Natural killer cell (primary cell): ENCODE measurements around the gene PHACTR1. TPM values are rescaled to one million over a fixed set of nuclear protein-coding genes. Genes with fewer than 3 reads are reported as not detected.

Source experiments
- ATAC-seq, 3 donors: fragments of 150-1000 bp in 2 of 3; fragments of 200-7000 bp in 1 of 3; cut with Tn5 transposase; 1 replicate in 1 of 3; 2 replicates in 2 of 3; pipeline ENCODE4 v1.10.0; 2021; ENCODE audit warnings: mild to moderate bottlenecking in 2 of 3, moderate library complexity in 2 of 3
- DNase-seq, 2 donors: peaks; one replicate each; pipeline versions ENCODE4 v3.0.0 to v3.0.0-alpha.2; 2013 to 2021; ENCODE audit warnings: mixed read lengths in 1 of 2
- H3K27ac ChIP-seq: one replicate; pipeline ENCODE4 v1.5.1; 2013; ENCODE audit warnings: mild to moderate bottlenecking, low read length
- H3K27me3 ChIP-seq: one replicate; pipeline ENCODE4 v1.6.1; 2013; ENCODE audit warnings: low read length; ENCODE audit not compliant: control insufficient read depth, insufficient read depth
- H3K36me3 ChIP-seq: one replicate; pipeline ENCODE4 v1.6.1; 2013; ENCODE audit warnings: low read length; ENCODE audit not compliant: control insufficient read depth, insufficient read depth
- H3K4me1 ChIP-seq: one replicate; pipeline ENCODE4 v1.6.1; 2013; ENCODE audit warnings: low read length; ENCODE audit not compliant: control insufficient read depth, insufficient read depth
- H3K4me3 ChIP-seq: one replicate; pipeline ENCODE4 v1.5.1; 2013; ENCODE audit warnings: low read length
- H3K9me3 ChIP-seq: one replicate; pipeline ENCODE4 v1.6.1; 2013; ENCODE audit warnings: low read length; ENCODE audit not compliant: control insufficient read depth, insufficient read depth
- H3K27ac Mint-ChIP-seq, 2 donors: one replicate each; pipeline ENCODE4 v1.8.0; 2022; ENCODE audit warnings: mild to moderate bottlenecking in 2 of 2, mixed read lengths in 2 of 2, moderate library complexity in 1 of 2
- H3K27me3 Mint-ChIP-seq, 2 donors: one replicate each; pipeline ENCODE4 v1.8.0; 2022; ENCODE audit warnings: low read depth in 2 of 2, mixed read lengths in 2 of 2
- H3K36me3 Mint-ChIP-seq: one replicate; pipeline ENCODE4 v1.8.0; 2022; ENCODE audit warnings: mixed read lengths
- H3K4me1 Mint-ChIP-seq, 2 donors: one replicate each; pipeline ENCODE4 v1.8.0; 2022; ENCODE audit warnings: mixed read lengths in 2 of 2
- H3K4me3 Mint-ChIP-seq: one replicate; pipeline ENCODE4 v1.8.0; 2022; ENCODE audit warnings: mild to moderate bottlenecking, moderate library complexity, mixed read lengths
- H3K9me3 Mint-ChIP-seq, 2 donors: one replicate each; pipeline ENCODE4 v1.8.0; 2022; ENCODE audit warnings: mixed read lengths in 2 of 2
- WGBS: methylation state at CpG from one replicate; pipeline ENCODE4 v1.1.7; 2013; ENCODE audit warnings: missing lambda C conversion rate; ENCODE audit not compliant: insufficient coverage; 5-methylcytosine and 5-hydroxymethylcytosine counted together
- intact Hi-C: fragments of 100-400 bp; cut with micrococcal nuclease; formaldehyde crosslinking; loops from one replicate; pipeline ENCODE4 v1.14.2; 2022
- total RNA-seq, 4 donors: library from RNA; stranded (reverse); fragments of 120-200 nt in 1 of 4; gene quantifications; one replicate each; pipeline versions ENCODE4 v1.2.3 to v1.2.4, GENCODE V29; 2013 to 2022
- TF ChIP-seq, protein P1 (sequence below): fragments of 200-600 bp; IDR thresholded peaks from one replicate; pipeline ENCODE4 v1.8.0; 2022; ENCODE audit warnings: antibody characterized with exemption

PHACTR1 gene
- total RNA-seq, 3 donors from 2014 or later (not counting 1 experiment from before 2014, with no cell fraction given) = 5.2 to 19.0 (median 5.4) TPM

DNA sequence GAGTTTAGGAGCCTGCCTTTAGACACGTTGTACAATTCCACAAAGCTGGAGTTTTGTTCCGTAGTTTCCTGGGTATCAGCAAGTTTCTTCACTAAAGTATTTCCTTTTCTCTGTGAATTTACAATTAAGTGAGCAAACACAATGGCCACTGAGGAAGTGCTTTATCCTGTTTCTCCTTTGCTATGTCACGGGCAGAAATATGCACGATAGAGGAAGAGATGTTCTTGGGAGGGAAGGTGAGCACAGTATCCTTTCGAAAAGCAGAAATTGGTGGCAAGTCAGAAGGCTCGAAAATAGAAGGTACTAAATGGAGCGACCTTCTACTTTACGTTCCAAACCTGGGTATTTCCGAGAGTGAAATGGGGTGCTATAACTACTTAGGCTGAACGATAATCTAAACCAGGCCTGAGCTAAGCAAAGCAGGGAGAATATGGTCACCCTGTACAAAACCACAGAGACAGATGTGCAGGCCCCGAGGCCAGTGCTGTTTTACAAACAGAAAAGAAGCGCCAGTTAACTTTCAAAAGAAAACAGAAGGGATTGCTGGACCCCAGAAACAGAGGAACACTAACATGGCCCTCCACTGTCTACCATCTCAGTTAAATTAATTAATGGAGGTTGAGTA, 352.1 kb downstream of the PHACTR1 start:
- 26% methylated on average over 12 of the region's 12 CpGs for WGBS
- Mint-ChIP-seq H3K36me3 (no peaks in the 10 kb centered on the region), H3K27ac (no peak overlapping the region), H3K4me1 (no peaks in the 10 kb centered on the region), H3K4me3 (no peak overlapping the region), H3K27me3 (peaks cover 7 to 8% of the 10 kb centered on the region in 2 donors), H3K9me3 (no peaks in the 10 kb centered on the region)
- no peak for ATAC-seq
- Histone ChIP-seq H3K9me3 (no peaks in the 10 kb centered on the region), H3K27me3 (peaks cover 2% of the 10 kb centered on the region), H3K27ac (no peak overlapping the region), H3K4me1 (no peaks in the 10 kb centered on the region), H3K36me3 (no peaks in the 10 kb centered on the region), H3K4me3 (no peak overlapping the region)
- DNase-seq = no peak
- intact Hi-C loops = no loop called here
- TF ChIP-seq, protein P1, sequence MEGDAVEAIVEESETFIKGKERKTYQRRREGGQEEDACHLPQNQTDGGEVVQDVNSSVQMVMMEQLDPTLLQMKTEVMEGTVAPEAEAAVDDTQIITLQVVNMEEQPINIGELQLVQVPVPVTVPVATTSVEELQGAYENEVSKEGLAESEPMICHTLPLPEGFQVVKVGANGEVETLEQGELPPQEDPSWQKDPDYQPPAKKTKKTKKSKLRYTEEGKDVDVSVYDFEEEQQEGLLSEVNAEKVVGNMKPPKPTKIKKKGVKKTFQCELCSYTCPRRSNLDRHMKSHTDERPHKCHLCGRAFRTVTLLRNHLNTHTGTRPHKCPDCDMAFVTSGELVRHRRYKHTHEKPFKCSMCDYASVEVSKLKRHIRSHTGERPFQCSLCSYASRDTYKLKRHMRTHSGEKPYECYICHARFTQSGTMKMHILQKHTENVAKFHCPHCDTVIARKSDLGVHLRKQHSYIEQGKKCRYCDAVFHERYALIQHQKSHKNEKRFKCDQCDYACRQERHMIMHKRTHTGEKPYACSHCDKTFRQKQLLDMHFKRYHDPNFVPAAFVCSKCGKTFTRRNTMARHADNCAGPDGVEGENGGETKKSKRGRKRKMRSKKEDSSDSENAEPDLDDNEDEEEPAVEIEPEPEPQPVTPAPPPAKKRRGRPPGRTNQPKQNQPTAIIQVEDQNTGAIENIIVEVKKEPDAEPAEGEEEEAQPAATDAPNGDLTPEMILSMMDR = no peak

DNA sequence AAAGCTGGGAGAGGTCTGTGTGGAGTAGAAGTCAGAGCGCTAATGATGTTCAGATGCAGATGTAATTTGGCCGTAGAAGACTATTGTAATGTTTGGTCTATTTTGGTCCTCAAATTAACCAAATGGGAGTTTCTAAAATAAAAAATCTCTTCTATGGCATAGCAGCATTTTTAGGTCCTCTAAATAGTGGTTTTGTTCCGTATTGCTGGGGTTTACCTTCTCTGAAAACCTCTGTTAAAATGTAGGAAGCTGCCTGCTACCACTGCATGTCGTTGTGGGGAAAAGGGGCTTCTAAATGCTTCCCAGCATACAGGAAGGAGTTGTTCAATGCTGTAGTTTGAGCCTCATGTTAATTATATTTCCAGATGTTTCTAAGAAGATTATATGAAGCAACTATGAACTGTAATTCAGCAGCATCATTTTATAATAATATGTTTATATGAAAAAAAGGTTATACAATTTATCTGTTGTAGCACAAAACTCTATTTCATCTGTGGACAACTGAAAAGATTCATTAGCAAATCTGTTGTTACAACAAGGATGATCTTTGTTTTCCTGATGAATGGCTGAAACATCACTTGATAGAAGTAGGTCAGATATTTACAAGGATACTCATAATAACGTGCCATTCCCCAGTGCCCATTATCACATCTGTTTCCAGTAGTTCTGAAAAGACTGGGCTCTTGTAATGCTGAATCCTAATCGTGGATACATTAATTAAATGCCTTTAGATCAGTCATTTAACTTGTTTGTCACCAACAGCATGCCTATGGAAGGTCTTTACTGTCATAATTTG, 355.2 kb downstream of the PHACTR1 start:
- peaks cover 2% of the 10 kb centered on the region for H3K27me3 ChIP-seq
- Mint-ChIP-seq H3K4me1 (no peaks in the 10 kb centered on the region), H3K36me3 (no peaks in the 10 kb centered on the region), H3K27ac (no peak overlapping the region), H3K27me3 (peaks cover 14 to 16% of the 10 kb centered on the region in 2 donors), H3K4me3 (no peak overlapping the region), H3K9me3 (no peaks in the 10 kb centered on the region)
- ATAC-seq (no peak), DNase-seq (no peak)
- H3K4me1 ChIP-seq = no peaks in the 10 kb centered on the region
- 25% methylated on average over 5 of the region's 6 CpGs for WGBS
- no peaks in the 10 kb centered on the region for H3K9me3 ChIP-seq
- TF ChIP-seq, protein P1 = no peak
- intact Hi-C loops = no loop called here
- no peak overlapping the region for H3K27ac ChIP-seq
- no peak overlapping the region for H3K4me3 ChIP-seq
- H3K36me3 ChIP-seq = no peaks in the 10 kb centered on the region

DNA sequence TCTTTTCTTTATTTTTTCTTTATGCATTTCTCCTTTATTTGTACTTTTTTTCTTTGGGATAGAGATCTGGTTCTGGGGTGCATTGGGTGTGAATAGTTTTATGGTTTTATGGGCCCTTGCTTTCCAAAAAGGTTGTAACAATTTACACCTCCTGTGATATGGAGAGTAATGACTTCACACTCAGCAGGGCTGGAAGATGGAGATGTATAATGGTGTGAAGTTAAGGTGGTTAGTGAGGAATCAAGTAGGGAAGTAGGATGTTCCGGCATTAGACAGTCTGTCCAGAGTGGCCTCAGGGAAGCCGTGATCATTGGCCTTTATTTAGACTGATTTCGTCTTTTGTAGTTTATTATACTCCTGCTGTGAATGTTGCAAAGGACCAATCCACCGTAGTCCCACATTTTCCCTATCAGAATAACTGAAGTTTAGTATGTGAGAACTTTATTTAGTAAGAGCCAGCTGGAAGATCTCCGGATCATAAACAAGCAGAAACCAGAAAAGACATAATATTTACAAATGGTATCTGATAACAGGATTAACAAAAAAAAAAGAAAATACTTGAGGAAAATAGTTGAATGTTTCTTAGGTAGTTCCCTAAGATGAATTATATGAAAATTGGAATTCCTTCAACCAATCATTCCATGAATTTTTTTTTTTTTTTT, 356.2 kb downstream of the PHACTR1 start:
- Histone ChIP-seq H3K9me3 (no peaks in the 10 kb centered on the region), H3K27ac (no peak overlapping the region), H3K4me1 (no peaks in the 10 kb centered on the region), H3K4me3 (no peak overlapping the region), H3K36me3 (no peaks in the 10 kb centered on the region), H3K27me3 (peaks cover 2% of the 10 kb centered on the region)
- peaks cover 21 to 25% of the 10 kb centered on the region in 2 donors for H3K27me3 Mint-ChIP-seq
- TF ChIP-seq, protein P1 = no peak
- 97% methylated on average over 2 of the region's 5 CpGs for WGBS
- H3K9me3 Mint-ChIP-seq = no peaks in the 10 kb centered on the region
- no peaks in the 10 kb centered on the region for H3K4me1 Mint-ChIP-seq
- ATAC-seq (no peak), DNase-seq (no peak)
- H3K27ac Mint-ChIP-seq = no peak overlapping the region
- intact Hi-C loops = no loop called here
- H3K4me3 Mint-ChIP-seq = no peak overlapping the region
- H3K36me3 Mint-ChIP-seq = no peaks in the 10 kb centered on the region
